ENCODE measurements around the gene CDH23. TPM values are rescaled to one million over a fixed set of nuclear protein-coding genes. Genes with fewer than 3 reads are reported as not detected.
A peak's percentile ranks its signal among the peaks of the same experiment; 100 is the strongest.

The CDH23 gene
- total and polyA plus RNA-seq, 12 donors, result 1.7 to 20.2 (median 7.8) TPM

DNA sequence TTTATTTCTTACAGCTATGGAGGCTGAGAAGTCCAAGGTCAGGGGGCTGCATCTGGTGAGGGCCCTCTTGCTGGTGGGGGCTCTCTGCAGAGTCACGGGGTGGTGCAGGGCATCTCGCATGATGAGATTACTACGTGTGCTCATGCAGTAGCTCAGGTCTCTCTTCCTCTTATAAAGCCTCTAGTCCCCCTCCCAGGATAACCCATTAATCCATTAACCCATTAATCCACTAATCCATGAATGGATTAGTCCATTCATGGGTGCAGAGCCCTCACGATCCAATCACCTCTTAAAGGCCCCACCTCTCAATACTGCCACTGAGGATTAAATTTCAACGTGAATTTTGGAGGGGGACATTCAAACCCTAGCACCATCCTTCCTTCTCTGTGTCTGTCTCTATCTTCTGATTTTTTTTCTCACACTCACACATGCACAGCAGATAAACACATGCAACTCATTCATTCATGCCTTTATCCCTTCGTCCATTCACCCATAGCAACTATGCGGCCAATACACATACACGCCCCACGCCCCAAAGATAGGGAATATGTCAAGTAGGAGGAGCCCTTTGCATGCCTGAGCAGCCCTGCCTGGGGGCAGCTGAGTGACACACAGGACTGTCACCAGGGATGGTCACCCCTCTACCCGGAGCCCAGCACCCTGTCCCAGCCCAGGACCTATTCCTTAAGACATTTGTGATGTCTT lies 236.3 kb downstream of the CDH23 start:
- DNase-seq, result no peak
- no peaks in the 10 kb centered on the region for H3K36me3 ChIP-seq (replicated peaks in 1 of 2)
- TF ChIP-seq, protein P1, sequence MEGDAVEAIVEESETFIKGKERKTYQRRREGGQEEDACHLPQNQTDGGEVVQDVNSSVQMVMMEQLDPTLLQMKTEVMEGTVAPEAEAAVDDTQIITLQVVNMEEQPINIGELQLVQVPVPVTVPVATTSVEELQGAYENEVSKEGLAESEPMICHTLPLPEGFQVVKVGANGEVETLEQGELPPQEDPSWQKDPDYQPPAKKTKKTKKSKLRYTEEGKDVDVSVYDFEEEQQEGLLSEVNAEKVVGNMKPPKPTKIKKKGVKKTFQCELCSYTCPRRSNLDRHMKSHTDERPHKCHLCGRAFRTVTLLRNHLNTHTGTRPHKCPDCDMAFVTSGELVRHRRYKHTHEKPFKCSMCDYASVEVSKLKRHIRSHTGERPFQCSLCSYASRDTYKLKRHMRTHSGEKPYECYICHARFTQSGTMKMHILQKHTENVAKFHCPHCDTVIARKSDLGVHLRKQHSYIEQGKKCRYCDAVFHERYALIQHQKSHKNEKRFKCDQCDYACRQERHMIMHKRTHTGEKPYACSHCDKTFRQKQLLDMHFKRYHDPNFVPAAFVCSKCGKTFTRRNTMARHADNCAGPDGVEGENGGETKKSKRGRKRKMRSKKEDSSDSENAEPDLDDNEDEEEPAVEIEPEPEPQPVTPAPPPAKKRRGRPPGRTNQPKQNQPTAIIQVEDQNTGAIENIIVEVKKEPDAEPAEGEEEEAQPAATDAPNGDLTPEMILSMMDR (IDR thresholded peaks at IDR 0.05), result no peak
- TF ChIP-seq POLR2A (IDR thresholded peaks at IDR 0.05), result no peak
- no peak overlapping the region for H3K4me3 ChIP-seq
- H3K4me1 ChIP-seq (replicated peaks in 1 of 2), result peaks cover under 1 to 2% of the 10 kb centered on the region in 2 donors
- H3K27ac ChIP-seq, result no peak overlapping the region
- no peaks in the 10 kb centered on the region for H3K27me3 ChIP-seq
- intact Hi-C loops (cut with DNase I), result no loop called here
- WGBS, 4 donors, result 88 to 91% (median 91%) methylated on average over 10 of the region's 10 CpGs
- no peaks in the 10 kb centered on the region for H3K9me3 ChIP-seq (replicated peaks in 1 of 3)

DNA sequence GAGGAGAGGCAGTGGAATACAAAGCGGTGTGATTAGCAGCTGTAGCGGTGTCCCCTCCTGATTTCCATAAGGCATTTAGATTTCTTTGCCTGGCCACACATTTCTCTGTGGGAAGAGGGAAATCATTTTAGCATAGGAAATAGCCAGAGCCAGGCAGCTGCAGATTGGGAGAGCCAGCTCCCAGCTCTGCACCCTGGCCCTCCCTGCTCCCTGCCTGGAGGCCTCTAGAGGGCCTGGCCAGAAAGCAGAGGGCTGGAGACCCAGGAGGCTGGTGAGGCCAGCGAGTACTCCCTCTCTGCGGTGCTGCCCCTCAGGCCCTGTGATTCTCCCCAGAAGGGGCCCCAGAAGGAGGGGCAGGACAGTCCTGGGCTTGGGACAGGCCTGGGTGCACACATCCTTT lies 237.2 kb downstream of the CDH23 start:
- WGBS, 4 donors, result 85 to 100% (median 94%) methylated on average over 2 to 4 of the region's 4 CpGs

DNA sequence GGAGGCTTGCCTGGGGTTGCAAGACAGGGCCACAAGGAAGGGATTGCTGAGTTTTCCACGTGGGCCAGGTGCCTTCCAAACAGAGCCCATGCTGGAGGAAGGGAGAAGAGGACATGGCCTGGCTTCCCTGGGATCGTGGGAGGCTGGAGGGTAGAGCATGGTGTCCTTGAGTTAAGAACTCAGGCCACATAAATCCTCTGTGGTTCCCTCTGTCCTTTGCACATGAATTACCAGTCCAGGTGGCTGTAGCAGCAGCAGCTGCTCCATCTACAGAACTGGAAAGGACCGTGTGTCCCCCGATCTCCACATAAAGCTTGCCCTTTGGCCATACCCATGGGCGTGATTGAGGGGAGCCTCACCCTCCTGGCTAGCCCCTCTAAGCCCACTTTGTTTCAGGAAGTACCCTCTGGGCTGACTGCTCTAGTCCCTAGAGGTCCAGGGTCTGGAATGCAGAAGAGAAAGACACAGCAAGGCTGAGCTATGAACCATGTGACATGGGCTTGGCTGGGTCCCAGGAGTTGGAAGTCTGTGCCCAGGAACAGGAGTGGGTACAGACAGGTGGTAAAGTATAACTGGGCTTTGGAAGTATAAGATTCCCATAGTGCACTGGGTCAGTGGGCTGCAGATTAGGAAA lies 237.9 kb downstream of the CDH23 start:
- TF ChIP-seq POLR2A (IDR thresholded peaks at IDR 0.05), result no peak
- TF ChIP-seq, protein P1 (IDR thresholded peaks at IDR 0.05), result no peak
- no peak overlapping the region for H3K4me3 ChIP-seq
- H3K27ac ChIP-seq, result no peak overlapping the region
- H3K4me1 ChIP-seq (replicated peaks in 1 of 2), result peaks cover 13 to 14% of the 10 kb centered on the region in 2 donors
- H3K36me3 ChIP-seq (replicated peaks in 1 of 2), result no peaks in the 10 kb centered on the region
- H3K9me3 ChIP-seq (replicated peaks in 1 of 3), result no peaks in the 10 kb centered on the region
- no peaks in the 10 kb centered on the region for H3K27me3 ChIP-seq
- WGBS, 4 donors, result 56 to 67% (median 60%) methylated on average over 5 of the region's 5 CpGs
- peak in 5 of 7 donors; percentile 39 to 67 (median 61) for DNase-seq
- intact Hi-C loops (cut with DNase I), result no loop called here

More for the DNA sequence above, 237.2 kb downstream of the CDH23 start:
- H3K4me3 ChIP-seq, result no peak overlapping the region
- H3K36me3 ChIP-seq (replicated peaks in 1 of 2), result no peaks in the 10 kb centered on the region
- H3K27ac ChIP-seq, result no peak overlapping the region
- no peaks in the 10 kb centered on the region for H3K27me3 ChIP-seq
- intact Hi-C loops (cut with DNase I), result no loop called here
- peaks cover 9 to 11% of the 10 kb centered on the region in 2 donors for H3K4me1 ChIP-seq (replicated peaks in 1 of 2)
- TF ChIP-seq, protein P1 (IDR thresholded peaks at IDR 0.05), result no peak
- no peak for TF ChIP-seq POLR2A (IDR thresholded peaks at IDR 0.05)
- no peak for DNase-seq
- H3K9me3 ChIP-seq (replicated peaks in 1 of 3), result no peaks in the 10 kb centered on the region

DNA sequence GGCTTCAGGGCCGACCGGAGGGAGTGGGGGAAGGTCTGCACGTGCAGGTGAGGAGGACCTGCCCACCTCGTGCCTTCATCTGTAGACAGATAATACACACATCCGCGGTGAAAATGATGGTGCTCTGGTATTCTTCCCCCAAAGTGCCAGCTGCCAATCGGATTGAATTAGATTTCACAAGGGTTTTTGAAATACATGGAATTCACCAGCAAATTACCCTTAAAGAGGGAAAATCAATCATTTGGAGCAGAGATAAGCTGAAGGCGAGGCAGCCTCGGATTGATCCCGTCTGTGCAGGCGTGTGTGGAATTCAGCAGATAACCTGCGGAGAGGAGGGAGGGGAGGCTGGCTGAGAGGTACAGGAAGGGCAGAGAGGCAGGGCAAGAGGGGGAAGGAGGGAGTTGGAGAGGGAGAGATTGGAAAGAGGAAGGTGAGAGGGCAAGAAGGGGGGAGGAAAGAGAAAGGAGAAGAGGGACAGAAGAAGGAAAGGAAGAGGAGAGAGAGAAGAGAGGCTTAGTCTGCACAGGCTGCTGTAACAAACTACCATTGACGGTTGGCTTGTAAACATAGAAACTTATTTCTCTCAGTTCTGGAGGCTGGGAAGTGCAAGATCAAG lies 238.6 kb downstream of the CDH23 start:
- TF ChIP-seq, protein P1 (IDR thresholded peaks at IDR 0.05), result no peak
- no peak for TF ChIP-seq POLR2A (IDR thresholded peaks at IDR 0.05)
- H3K9me3 ChIP-seq (replicated peaks in 1 of 3), result no peaks in the 10 kb centered on the region
- H3K27me3 ChIP-seq, result no peaks in the 10 kb centered on the region
- WGBS, 4 donors, result 57 to 70% (median 66%) methylated on average over 13 of the region's 13 CpGs
- H3K4me3 ChIP-seq, result no peak overlapping the region
- H3K4me1 ChIP-seq (replicated peaks in 1 of 2), result peaks cover 13 to 14% of the 10 kb centered on the region in 2 donors
- no peak overlapping the region for H3K27ac ChIP-seq
- no peaks in the 10 kb centered on the region for H3K36me3 ChIP-seq (replicated peaks in 1 of 2)
- intact Hi-C loops (cut with DNase I), result no loop called here
- DNase-seq, result no peak

All from adrenal gland (tissue), 12 donors.